Epithelial cell of esophagus (primary cell): ENCODE data around the gene CENPX.

ENCODE experiments used
- DNase-seq: peaks from one replicate; pipeline ENCODE4 v3.0.0; 2010; ENCODE audit warnings: low read depth
- H3K4me3 ChIP-seq: 2 replicates; pipeline ENCODE4 v1.5.1; 2011; ENCODE audit warnings: mild to moderate bottlenecking, low read length, control low read depth
- TF ChIP-seq, protein P1 (sequence below): IDR thresholded peaks from 2 replicates; pipeline ENCODE4 v1.5.1; 2011; ENCODE audit warnings: low read depth, mild to moderate bottlenecking, low read length, control low read depth, inconsistent platforms; ENCODE audit not compliant: insufficient read depth; ENCODE audit errors: missing control alignments

The CENPX gene

DNA sequence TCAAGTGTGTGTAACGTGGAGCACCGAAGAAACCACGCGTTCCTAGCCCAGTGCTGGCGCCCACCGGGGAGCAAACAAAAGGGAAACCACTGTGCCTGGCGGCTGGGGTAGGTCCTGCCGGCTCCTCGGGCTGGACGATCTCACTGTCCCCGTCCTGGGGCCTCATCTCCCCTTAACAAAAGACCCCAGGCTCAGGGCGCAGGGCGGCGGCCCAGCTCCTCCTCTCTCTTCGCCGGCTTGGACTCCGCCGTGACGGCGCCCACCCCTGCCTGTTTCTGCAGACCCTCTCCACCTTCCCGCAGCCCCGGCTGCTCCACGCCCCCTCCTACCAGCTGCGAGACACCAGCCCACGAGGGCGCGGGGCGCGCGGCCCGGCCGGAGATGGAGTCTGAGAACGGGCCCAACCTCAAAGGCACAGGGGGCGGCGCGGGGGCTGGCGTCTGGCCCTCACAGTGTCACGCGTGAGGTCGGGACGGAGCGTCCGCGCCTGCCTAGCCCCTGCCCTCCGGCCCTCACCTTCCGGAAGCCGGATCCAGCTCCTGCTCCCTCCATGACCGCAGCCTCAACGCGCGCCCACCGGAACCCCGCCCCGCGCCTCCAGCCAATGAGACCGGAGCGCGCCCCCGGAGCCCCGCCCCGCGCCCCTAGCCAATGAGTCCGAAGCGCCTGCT, at the start of gene CENPX:
Gene CENPX (minus strand): TSS at position 569 of the 671 bp plus-strand sequence. CDS start 17 bp downstream, at position 552.
- H3K4me3 ChIP-seq: peak within 1 kb of the TSS; percentile 64
- TF ChIP-seq, protein P1, sequence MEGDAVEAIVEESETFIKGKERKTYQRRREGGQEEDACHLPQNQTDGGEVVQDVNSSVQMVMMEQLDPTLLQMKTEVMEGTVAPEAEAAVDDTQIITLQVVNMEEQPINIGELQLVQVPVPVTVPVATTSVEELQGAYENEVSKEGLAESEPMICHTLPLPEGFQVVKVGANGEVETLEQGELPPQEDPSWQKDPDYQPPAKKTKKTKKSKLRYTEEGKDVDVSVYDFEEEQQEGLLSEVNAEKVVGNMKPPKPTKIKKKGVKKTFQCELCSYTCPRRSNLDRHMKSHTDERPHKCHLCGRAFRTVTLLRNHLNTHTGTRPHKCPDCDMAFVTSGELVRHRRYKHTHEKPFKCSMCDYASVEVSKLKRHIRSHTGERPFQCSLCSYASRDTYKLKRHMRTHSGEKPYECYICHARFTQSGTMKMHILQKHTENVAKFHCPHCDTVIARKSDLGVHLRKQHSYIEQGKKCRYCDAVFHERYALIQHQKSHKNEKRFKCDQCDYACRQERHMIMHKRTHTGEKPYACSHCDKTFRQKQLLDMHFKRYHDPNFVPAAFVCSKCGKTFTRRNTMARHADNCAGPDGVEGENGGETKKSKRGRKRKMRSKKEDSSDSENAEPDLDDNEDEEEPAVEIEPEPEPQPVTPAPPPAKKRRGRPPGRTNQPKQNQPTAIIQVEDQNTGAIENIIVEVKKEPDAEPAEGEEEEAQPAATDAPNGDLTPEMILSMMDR: no peak
- no peak for DNase-seq

DNA sequence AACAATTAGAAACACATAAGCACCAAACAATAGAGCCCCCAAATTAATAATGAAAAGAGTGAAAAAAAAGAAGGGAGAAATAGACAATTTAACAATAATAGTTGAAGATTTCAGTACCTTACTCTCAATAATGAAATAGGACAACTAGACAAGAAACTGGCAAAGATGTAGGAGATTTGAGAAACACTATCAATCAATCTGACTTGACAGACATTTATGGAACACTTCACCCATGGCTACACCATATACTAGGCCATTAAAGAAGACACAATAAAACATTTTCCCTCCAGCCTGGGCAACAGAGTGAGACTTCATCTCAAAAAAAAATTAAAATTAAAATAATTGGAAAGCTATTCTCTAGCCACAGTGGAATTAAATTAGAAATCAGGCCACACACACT, 47.9 kb upstream of the CENPX start:
- TF ChIP-seq, protein P1: no peak
- DNase-seq: no peak
- H3K4me3 ChIP-seq: no peak overlapping the region

DNA sequence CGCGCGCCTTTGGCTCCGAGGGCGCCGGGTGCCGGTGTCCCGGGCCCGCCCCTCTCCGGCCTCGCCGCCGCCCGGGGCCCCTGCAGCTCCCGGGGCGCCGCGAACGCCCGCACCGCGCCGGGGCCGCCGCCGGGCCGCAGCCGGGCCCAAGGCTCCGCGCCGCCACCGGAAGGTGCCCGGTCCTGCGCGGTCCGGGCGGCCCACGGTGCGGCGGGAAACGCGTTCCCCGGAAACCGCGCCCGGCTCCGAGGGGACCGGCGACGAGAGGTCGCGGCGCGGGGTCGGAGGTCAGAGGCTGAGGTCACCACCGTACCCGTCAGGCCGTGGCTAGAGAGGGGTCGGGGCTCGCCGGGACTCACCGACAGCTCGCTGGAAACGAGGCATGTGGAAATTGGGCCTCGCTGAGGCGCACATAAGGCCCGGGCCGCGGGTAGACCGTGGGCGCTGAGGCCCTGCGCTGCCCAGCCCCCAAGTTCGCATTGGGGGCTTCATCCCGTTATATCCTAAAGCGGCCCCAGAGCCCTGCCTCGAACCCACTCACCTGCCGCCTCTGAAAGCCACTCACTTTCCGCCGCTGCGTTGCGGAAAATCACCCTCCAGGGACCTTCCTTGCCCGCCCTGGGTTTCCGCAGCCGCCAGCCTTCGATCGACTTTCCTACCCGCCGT, 43.1 kb upstream of the CENPX start, which contains the start of gene DUS1L:
Gene DUS1L (minus strand): TSS at position 167 of the 666 bp plus-strand sequence. CDS start 745 bp downstream, outside the sequence.
- H3K4me3 ChIP-seq: peak within 1 kb of the TSS; percentile 83
- DNase-seq: peak; percentile 56
- TF ChIP-seq, protein P1: no peak

DNA sequence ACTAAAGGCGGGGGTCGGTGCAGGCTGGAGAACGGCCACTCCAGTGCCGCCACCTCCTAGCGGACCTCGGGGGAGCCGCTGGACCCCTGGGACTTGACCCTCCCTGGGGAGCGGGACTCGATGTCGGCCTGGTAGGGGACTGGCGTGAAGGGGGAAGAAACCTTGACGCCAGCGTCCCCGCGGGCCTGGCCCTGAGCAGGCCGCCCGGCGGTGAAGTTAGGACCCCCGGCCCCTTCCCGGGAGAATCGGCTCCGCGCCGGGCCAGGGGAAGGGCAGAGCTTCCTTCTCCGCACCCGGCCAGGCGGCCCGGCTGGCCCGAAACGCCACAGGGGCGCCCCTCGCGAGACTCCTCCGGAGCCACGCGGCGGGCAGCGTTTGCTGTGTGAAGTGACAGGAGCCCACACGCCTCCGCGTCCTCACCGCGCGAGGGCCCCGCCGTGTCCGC, 42.5 kb upstream of the CENPX start:
- peak overlapping the region; percentile 83 for H3K4me3 ChIP-seq
- no peak for DNase-seq
- TF ChIP-seq, protein P1: no peak

DNA sequence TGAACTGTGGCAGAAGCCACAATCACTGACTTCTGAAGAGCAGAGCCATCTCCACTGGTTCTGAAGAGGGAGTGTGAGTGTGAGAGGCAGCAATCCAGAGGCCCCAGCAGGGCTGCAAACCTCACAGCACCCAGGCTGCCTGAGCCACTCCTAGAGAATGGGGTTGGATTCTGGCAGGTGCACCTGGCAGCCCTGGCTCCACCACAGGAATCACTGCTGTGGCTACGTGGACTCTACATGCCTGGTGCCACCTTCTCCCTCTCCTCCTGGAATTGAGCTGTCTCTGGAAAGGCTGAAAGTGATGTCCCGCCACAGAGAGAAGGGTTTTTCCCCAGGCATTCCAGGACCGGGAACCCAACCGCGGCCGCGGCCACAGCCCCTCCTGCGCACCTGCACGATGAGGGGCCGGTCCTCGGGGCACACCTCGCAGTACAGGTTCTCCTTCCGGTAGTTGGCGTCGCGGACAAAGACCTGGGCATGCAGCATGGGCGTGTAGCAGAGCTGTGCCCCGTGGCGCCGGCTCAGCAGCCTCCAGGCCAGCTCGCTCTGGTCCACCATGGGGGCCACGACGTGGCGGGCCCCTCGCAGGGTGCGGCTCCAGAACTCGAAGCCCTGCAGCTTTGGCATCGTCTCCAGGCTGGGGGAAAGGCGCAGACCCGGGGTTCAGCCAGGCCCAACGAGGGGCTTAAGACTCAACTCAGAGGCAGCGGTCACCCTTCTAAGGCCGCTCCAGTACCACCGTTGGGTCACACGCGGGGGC, 41.9 kb upstream of the CENPX start:
- peak overlapping the region; percentile 83 for H3K4me3 ChIP-seq
- TF ChIP-seq, protein P1: no peak
- DNase-seq: peak; percentile 53

DNA sequence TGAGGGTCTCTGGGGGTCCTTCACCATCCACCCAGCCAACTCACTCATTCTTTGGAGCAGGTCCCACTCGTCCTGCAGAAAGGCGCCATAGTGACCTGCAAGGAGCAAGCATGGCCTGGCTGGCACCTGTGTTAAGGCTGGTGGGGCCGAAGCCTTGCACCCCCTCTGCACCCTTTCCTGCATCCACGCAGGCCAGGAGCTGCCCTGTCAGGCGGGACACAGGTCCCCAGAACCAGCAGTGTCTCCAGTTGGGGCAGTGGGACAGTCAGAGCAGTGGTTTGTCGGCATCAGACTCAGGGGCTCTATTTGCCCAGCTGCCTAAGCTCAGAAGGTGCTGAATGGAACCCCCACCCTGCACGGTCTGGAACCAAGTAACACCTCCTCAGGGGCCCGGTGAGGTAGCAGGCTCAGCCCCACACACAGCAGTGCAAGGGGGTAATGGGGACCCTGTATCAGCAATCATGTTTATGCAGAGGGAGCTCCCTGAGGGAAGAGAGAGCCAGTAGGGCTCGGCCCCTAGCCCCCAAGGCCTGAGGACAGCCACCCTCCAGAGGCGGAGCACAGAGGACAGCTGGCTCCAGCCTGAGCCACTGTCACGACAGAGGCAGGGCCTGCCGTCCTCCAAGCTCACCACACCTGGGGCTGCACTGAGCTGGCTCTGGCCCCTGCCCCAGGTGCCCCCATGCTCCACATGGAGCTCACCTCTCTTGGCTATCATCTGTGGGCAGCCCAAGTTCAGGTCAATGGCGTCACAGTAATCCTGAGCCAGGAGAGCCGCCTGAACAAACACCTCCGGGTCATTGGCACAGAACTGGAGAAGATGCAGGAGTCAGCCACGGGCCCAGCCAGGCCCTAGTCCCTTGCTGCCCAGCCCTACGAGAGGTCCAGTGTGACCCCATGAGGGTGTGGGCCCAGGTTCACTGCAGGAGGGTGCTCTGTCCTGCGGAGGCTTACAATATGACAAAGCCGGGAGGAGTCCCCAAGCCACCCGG, 41.0 kb upstream of the CENPX start:
- DNase-seq: no peak
- peak overlapping the region; percentile 83 for H3K4me3 ChIP-seq
- TF ChIP-seq, protein P1: no peak
